Vagina (tissue), 2 donors: ENCODE measurements around the gene PSME1.

Source experiments
- CTCF ChIP-seq, 3 experiments: fragments of 450-650 bp in 2 of 3; fragments of 200-600 bp in 1 of 3; sonication (generic) in 1 of 3; IDR thresholded peaks; one replicate each; pipeline ENCODE4 v1.5.1; 2017 to 2019; ENCODE audit warnings: antibody characterized with exemption in 3 of 3, mild to moderate bottlenecking in 2 of 3, moderate library complexity in 2 of 3
- POLR2A ChIP-seq, 2 donors: fragments of 450-650 bp; IDR thresholded peaks; one replicate each; pipeline ENCODE4 v1.6.1; 2017; ENCODE audit warnings: antibody characterized with exemption in 2 of 2, mild to moderate bottlenecking in 2 of 2, moderate library complexity in 2 of 2
- POLR2AphosphoS5 ChIP-seq, 2 donors: sonication (generic); formaldehyde crosslinking; IDR thresholded peaks; one replicate each; pipeline ENCODE4 v1.9.0; 2017; ENCODE audit warnings: antibody characterized with exemption in 2 of 2, mild to moderate bottlenecking in 2 of 2, low read depth in 1 of 2; ENCODE audit not compliant: insufficient read depth in 1 of 2

- TF ChIP-seq CTCF (IDR thresholded peaks at IDR 0.05) = no peak
- no peak for TF ChIP-seq POLR2A (IDR thresholded peaks at IDR 0.05)
- no peak for TF ChIP-seq POLR2AphosphoS5 (IDR thresholded peaks at IDR 0.05; ENCODE audit: insufficient read depth in 1 of 2, low read depth in 1 of 2)
Observed at GRCh38 chr14:24178399-24179178, 42.6 kb downstream of the PSME1 start.
